T-helper 9 cell (primary cell): ENCODE measurements around the gene GYG2.
A peak's percentile ranks its signal among the peaks of the same experiment; 100 is the strongest.
"Not testable (repeated sequence)": the region's sequence is repeated elsewhere in the genome, so short reads cannot be mapped to it uniquely, and the experiment has no call there.

ENCODE experiments used
- DNase-seq: peaks from one replicate; pipeline ENCODE4 v3.0.0-alpha.2; 2020

Gene GYG2

GRCh38 chrX:2910109-2910508 is 81.4 kb downstream of the GYG2 start:
- DNase-seq = no peak

- no peak for DNase-seq
These were observed 84.4 kb downstream of the GYG2 start for GRCh38 chrX:2913118-2913517.

GRCh38 chrX:2917767-2918166 is 89.0 kb downstream of the GYG2 start:
- no peak for DNase-seq

GRCh38 chrX:2921193-2921592 is 92.5 kb downstream of the GYG2 start:
- no peak for DNase-seq

GRCh38 chrX:2921750-2922149 is 93.0 kb downstream of the GYG2 start:
- DNase-seq = no peak

- DNase-seq = no peak
These were observed 95.4 kb downstream of the GYG2 start for GRCh38 chrX:2924151-2924550.

GRCh38 chrX:2926255-2926654 is 97.5 kb downstream of the GYG2 start:
- DNase-seq = not testable (repeated sequence)

- no peak for DNase-seq
These were observed 98.0 kb downstream of the GYG2 start for GRCh38 chrX:2926664-2927275.

GRCh38 chrX:2928191-2928582 is 99.5 kb downstream of the GYG2 start:
- no peak for DNase-seq

- DNase-seq = peak; percentile 16
These were observed 100.1 kb downstream of the GYG2 start, which contains the start of gene ARSD for GRCh38 chrX:2928583-2929434. Gene ARSD (minus strand): TSS chrX:2929339. CDS start chrX:2929275, 64 bp downstream.

GRCh38 chrX:2931155-2931554 is 102.4 kb downstream of the GYG2 start:
- no peak for DNase-seq

GRCh38 chrX:2931612-2932011 is 102.9 kb downstream of the GYG2 start:
- no peak for DNase-seq
